ENCODE results near the gene AUTS2.

AUTS2 gene

GRCh38 chr7:70527520-70528115, 929.3 kb downstream of the AUTS2 start:
- no peak overlapping the region for H3K4me3 ChIP-seq (replicated peaks; ENCODE audit: low read depth, low read length)
- TF ChIP-seq, protein P1, sequence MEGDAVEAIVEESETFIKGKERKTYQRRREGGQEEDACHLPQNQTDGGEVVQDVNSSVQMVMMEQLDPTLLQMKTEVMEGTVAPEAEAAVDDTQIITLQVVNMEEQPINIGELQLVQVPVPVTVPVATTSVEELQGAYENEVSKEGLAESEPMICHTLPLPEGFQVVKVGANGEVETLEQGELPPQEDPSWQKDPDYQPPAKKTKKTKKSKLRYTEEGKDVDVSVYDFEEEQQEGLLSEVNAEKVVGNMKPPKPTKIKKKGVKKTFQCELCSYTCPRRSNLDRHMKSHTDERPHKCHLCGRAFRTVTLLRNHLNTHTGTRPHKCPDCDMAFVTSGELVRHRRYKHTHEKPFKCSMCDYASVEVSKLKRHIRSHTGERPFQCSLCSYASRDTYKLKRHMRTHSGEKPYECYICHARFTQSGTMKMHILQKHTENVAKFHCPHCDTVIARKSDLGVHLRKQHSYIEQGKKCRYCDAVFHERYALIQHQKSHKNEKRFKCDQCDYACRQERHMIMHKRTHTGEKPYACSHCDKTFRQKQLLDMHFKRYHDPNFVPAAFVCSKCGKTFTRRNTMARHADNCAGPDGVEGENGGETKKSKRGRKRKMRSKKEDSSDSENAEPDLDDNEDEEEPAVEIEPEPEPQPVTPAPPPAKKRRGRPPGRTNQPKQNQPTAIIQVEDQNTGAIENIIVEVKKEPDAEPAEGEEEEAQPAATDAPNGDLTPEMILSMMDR (IDR thresholded peaks at IDR 0.05; ENCODE audit: low read depth, low read length, missing control alignments): no peak
- DNase-seq (ENCODE audit: extremely low read depth, low read depth): no peak

DNA sequence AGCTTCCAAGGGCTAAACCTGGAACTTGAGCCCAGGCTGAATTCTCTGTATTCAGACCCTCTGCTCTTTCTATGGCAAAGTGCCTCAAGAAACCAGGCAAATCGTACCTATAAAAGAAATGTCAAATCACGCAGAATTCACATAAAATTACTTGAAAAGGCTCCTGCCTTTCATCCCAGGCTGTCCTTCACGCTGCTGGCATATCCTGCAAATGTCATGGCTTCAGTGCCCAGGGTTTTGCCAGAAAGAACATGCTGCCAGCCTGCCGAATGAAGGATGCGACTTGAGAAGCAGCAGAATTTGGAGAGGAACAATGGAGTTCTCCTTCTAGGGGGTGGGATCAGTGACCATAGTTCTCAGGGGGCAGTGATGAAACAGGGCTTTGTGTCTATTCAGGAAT, 931.2 kb downstream of the AUTS2 start:
- H3K4me3 ChIP-seq (replicated peaks; ENCODE audit: low read depth, low read length): no peak overlapping the region
- no peak for DNase-seq (ENCODE audit: extremely low read depth, low read depth)
- TF ChIP-seq, protein P1 (IDR thresholded peaks at IDR 0.05; ENCODE audit: low read depth, low read length, missing control alignments): no peak

- H3K4me3 ChIP-seq (replicated peaks; ENCODE audit: low read depth, low read length): no peak overlapping the region
- TF ChIP-seq, protein P1 (IDR thresholded peaks at IDR 0.05; ENCODE audit: low read depth, low read length, missing control alignments): no peak
- no peak for DNase-seq (ENCODE audit: extremely low read depth, low read depth)
Measured at GRCh38 chr7:70529914-70530585, 931.8 kb downstream of the AUTS2 start.

DNA sequence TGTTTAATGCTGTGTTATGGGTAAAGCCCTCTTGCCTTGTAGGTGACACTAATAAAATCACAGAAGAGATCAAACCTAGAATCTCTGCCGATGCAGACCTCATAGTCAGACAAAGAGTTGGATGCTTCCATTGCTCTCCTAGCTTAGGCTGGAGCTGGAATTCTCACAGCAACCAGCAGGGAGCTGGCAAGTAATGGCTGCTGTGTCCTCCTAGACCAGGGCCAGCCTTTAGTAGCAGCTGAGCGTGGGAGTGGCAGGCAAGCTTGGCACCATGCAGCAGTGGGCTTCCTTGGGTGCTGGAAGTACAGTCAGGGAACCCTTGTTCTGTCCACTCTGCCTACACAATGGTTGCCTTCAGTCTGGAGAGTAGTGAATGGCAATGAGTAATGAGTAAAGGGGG, 935.3 kb downstream of the AUTS2 start:
- TF ChIP-seq, protein P1 (IDR thresholded peaks at IDR 0.05; ENCODE audit: low read depth, low read length, missing control alignments): no peak
- DNase-seq (ENCODE audit: extremely low read depth, low read depth): no peak
- H3K4me3 ChIP-seq (replicated peaks; ENCODE audit: low read depth, low read length): no peak overlapping the region

GRCh38 chr7:70539205-70539604, 940.9 kb downstream of the AUTS2 start:
- no peak overlapping the region for H3K4me3 ChIP-seq (replicated peaks; ENCODE audit: low read depth, low read length)
- TF ChIP-seq, protein P1 (IDR thresholded peaks at IDR 0.05; ENCODE audit: low read depth, low read length, missing control alignments): no peak
- no peak for DNase-seq (ENCODE audit: extremely low read depth, low read depth)

DNA sequence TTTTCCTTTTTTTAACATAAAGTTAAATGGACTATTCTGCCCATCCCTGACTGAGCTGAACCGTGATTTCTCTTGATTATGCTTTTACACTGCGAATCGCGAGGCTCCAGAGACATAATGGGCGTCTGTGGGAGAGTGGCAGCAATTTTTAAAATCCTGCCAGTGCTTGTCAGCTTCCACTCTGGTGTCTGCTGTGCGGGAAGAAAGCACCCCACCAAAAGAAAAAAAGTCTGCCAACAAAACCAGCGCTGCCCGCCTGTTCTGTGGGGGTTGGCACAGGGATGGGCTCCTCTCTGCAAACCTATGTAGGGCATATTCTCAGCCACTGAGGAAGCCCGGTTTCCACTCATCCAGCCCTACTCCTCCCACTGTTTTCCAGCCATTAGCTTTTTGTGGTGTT, 941.3 kb downstream of the AUTS2 start:
- TF ChIP-seq, protein P1 (IDR thresholded peaks at IDR 0.05; ENCODE audit: low read depth, low read length, missing control alignments): no peak
- no peak for DNase-seq (ENCODE audit: extremely low read depth, low read depth)
- H3K4me3 ChIP-seq (replicated peaks; ENCODE audit: low read depth, low read length): no peak overlapping the region

Measured in HFF-Myc (cell line).